Mammary epithelial cell (primary cell): Measurements from ENCODE around the gene PSD4.

Source experiments
- EZH2 ChIP-seq: IDR thresholded peaks from 2 replicates; pipeline ENCODE4 v1.6.1; 2012; ENCODE audit warnings: low read length, inconsistent platforms, borderline replicate concordance
- TF ChIP-seq, protein P1 (sequence below), 2 donors: IDR thresholded peaks in 1 of 2; conservative IDR thresholded peaks in 1 of 2; 2 replicates each; pipeline ENCODE4 v1.5.1; 2011 to 2012; ENCODE audit warnings: inconsistent platforms in 2 of 2, low read length in 2 of 2, mild to moderate bottlenecking in 2 of 2, control low read depth in 1 of 2, low read depth in 1 of 2; ENCODE audit not compliant: insufficient read depth in 1 of 2; ENCODE audit errors: extremely low read depth in 1 of 2

DNA sequence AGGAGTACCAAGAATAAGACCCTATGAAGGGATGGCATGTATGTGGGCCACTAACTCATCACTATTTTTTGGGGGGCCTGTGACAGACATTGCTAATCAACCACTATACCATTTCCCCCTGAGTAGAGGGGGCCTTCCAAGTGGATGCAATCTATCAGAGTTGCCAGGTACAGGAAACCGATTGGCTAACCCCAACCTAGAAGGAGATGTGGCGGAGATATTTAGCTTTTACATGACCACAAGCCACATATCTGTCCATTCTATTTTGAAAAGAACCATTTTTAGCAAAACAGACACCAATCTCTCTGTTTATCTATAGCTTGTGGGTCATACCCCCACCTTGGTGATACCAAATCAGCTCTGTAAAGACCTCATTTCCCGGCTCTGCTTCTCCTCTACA, 53.9 kb downstream of the PSD4 start:
- TF ChIP-seq, protein P1, sequence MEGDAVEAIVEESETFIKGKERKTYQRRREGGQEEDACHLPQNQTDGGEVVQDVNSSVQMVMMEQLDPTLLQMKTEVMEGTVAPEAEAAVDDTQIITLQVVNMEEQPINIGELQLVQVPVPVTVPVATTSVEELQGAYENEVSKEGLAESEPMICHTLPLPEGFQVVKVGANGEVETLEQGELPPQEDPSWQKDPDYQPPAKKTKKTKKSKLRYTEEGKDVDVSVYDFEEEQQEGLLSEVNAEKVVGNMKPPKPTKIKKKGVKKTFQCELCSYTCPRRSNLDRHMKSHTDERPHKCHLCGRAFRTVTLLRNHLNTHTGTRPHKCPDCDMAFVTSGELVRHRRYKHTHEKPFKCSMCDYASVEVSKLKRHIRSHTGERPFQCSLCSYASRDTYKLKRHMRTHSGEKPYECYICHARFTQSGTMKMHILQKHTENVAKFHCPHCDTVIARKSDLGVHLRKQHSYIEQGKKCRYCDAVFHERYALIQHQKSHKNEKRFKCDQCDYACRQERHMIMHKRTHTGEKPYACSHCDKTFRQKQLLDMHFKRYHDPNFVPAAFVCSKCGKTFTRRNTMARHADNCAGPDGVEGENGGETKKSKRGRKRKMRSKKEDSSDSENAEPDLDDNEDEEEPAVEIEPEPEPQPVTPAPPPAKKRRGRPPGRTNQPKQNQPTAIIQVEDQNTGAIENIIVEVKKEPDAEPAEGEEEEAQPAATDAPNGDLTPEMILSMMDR (conservative IDR thresholded peaks at IDR 0.05 in 1 of 2, IDR thresholded peaks at IDR 0.05 in 1 of 2; ENCODE audit: extremely low read depth in 1 of 2, insufficient read depth in 1 of 2, low read depth in 1 of 2, low read length in 2 of 2), result no peak
- no peak for TF ChIP-seq EZH2
